H9 (cell line): ENCODE data around the gene PTTG1. TPM values are rescaled to one million over a fixed set of nuclear protein-coding genes. Genes with fewer than 3 reads are reported as not detected.

Source experiments
- DNase-seq: peaks from one replicate; pipeline ENCODE4 v3.0.0-alpha.2; 2017
- H2AFZ ChIP-seq: one replicate; pipeline ENCODE4 v1.6.1; 2013; ENCODE audit warnings: mild to moderate bottlenecking, low read length, control low read depth, moderate library complexity
- H2AK5ac ChIP-seq: 2 replicates; pipeline ENCODE4 v1.6.1; 2013; ENCODE audit warnings: low read length, control low read depth, mixed read lengths; ENCODE audit not compliant: insufficient read length
- H2BK120ac ChIP-seq: one replicate; pipeline ENCODE4 v1.6.1; 2013; ENCODE audit warnings: low read depth, mild to moderate bottlenecking, low read length, control low read depth, inconsistent platforms; ENCODE audit not compliant: poor library complexity, severe bottlenecking
- H2BK12ac ChIP-seq: 2 replicates; pipeline ENCODE4 v1.6.1; 2013; ENCODE audit warnings: low read length, control low read depth, mixed read lengths, low read depth; ENCODE audit not compliant: insufficient read length
- H2BK15ac ChIP-seq: 2 replicates; pipeline ENCODE4 v1.6.1; 2013; ENCODE audit warnings: low read depth, low read length, control low read depth
- H2BK20ac ChIP-seq: one replicate; pipeline ENCODE4 v1.6.1; 2013; ENCODE audit warnings: low read depth, mild to moderate bottlenecking, low read length, control low read depth, inconsistent platforms; ENCODE audit not compliant: poor library complexity, severe bottlenecking
- H2BK5ac ChIP-seq: 2 replicates; pipeline ENCODE4 v1.6.1; 2013; ENCODE audit warnings: low read length, control low read depth, mixed read lengths; ENCODE audit not compliant: insufficient read length
- H3K14ac ChIP-seq: 2 replicates; pipeline ENCODE4 v1.6.1; 2013; ENCODE audit warnings: low read length, control low read depth; ENCODE audit not compliant: insufficient read depth
- H3K18ac ChIP-seq: 2 replicates; pipeline ENCODE4 v1.6.1; 2013; ENCODE audit warnings: low read depth, mild to moderate bottlenecking, mixed read lengths, low read length, control low read depth; ENCODE audit not compliant: insufficient read length
- H3K23ac ChIP-seq: 2 replicates; pipeline ENCODE4 v1.6.1; 2013; ENCODE audit warnings: low read length, control low read depth, mixed read lengths, low read depth; ENCODE audit not compliant: insufficient read length
- H3K23me2 ChIP-seq: 2 replicates; pipeline ENCODE4 v1.6.1; 2013; ENCODE audit warnings: low read depth, mild to moderate bottlenecking, mixed read lengths, low read length, control low read depth; ENCODE audit not compliant: insufficient read length, poor library complexity, severe bottlenecking
- H3K27ac ChIP-seq: 2 replicates; pipeline ENCODE4 v1.5.1; 2013; ENCODE audit warnings: low read length, control low read depth, mixed read lengths, low read depth; ENCODE audit not compliant: insufficient read length
- H3K27me3 ChIP-seq: 2 replicates; pipeline ENCODE4 v1.6.1; 2013; ENCODE audit warnings: low read length, control low read depth, inconsistent platforms; ENCODE audit not compliant: insufficient read depth
- H3K4ac ChIP-seq: 2 replicates; pipeline ENCODE4 v1.6.1; 2013; ENCODE audit warnings: low read depth, mild to moderate bottlenecking, control low read depth, inconsistent platforms, low read length, moderate library complexity
- H3K4me1 ChIP-seq: 2 replicates; pipeline ENCODE4 v1.6.1; 2013; ENCODE audit warnings: low read length, control low read depth, inconsistent platforms; ENCODE audit not compliant: insufficient read depth
- H3K4me2 ChIP-seq: 2 replicates; pipeline ENCODE4 v1.6.1; 2013; ENCODE audit warnings: low read length, control low read depth, mixed read lengths; ENCODE audit not compliant: insufficient read length, insufficient read depth
- H3K56ac ChIP-seq: 2 replicates; pipeline ENCODE4 v1.6.1; 2013; ENCODE audit warnings: low read depth, mild to moderate bottlenecking, mixed read lengths, low read length, control low read depth; ENCODE audit not compliant: insufficient read length
- H3K79me1 ChIP-seq: 2 replicates; pipeline ENCODE4 v1.6.1; 2013; ENCODE audit warnings: low read depth, mild to moderate bottlenecking, moderate library complexity, low read length, control low read depth, inconsistent platforms; ENCODE audit not compliant: insufficient read depth, poor library complexity, severe bottlenecking
- H3K79me2 ChIP-seq: 2 replicates; pipeline ENCODE4 v1.6.1; 2013; ENCODE audit warnings: low read length, control low read depth, inconsistent platforms; ENCODE audit not compliant: insufficient read depth
- H3K9ac ChIP-seq: 2 replicates; pipeline ENCODE4 v1.6.1; 2013; ENCODE audit warnings: low read length, control low read depth, mixed read lengths; ENCODE audit not compliant: insufficient read length; ENCODE audit errors: extremely low read depth
- H3K9me3 ChIP-seq: one replicate; pipeline ENCODE4 v1.6.1; 2013; ENCODE audit warnings: low read depth, low read length, inconsistent platforms; ENCODE audit not compliant: control insufficient read depth
- H3T11ph ChIP-seq: one replicate; pipeline ENCODE4 v1.6.1; 2013; ENCODE audit warnings: mild to moderate bottlenecking, low read length, control low read depth, inconsistent platforms
- H4K20me1 ChIP-seq: one replicate; pipeline ENCODE4 v1.6.1; 2013; ENCODE audit not compliant: control insufficient read depth, insufficient read length, insufficient read depth
- H4K5ac ChIP-seq: 2 replicates; pipeline ENCODE4 v1.6.1; 2013; ENCODE audit warnings: low read depth, mild to moderate bottlenecking, mixed read lengths, low read length, control low read depth; ENCODE audit not compliant: insufficient read length
- H4K8ac ChIP-seq: replicated peaks from 2 replicates; pipeline ENCODE4 v1.6.1; 2013; ENCODE audit warnings: low read length, control low read depth, mixed read lengths, low read depth; ENCODE audit not compliant: insufficient read length
- H4K91ac ChIP-seq: 2 replicates; pipeline ENCODE4 v1.6.1; 2013; ENCODE audit warnings: low read depth, mild to moderate bottlenecking, moderate library complexity, mixed read lengths, low read length, control low read depth; ENCODE audit not compliant: insufficient read length
- H3K27ac Mint-ChIP-seq, 3 experiments: 2 replicates in 2 of 3; 3 replicates in 1 of 3; pipeline ENCODE4 v1.8.0; 2020 to 2021; ENCODE audit warnings: mixed read lengths in 3 of 3, mild to moderate bottlenecking in 1 of 3, moderate library complexity in 1 of 3
- H3K27me3 Mint-ChIP-seq: 2 replicates; pipeline ENCODE4 v1.8.0; 2021; ENCODE audit warnings: low read depth, mild to moderate bottlenecking, moderate library complexity, mixed read lengths
- H3K36me3 Mint-ChIP-seq, 3 experiments: 2 replicates in 2 of 3; 3 replicates in 1 of 3; pipeline ENCODE4 v1.8.0; 2020 to 2021; ENCODE audit warnings: low read depth in 3 of 3, mixed read lengths in 3 of 3; ENCODE audit not compliant: insufficient read depth in 1 of 3
- H3K4me1 Mint-ChIP-seq, 2 experiments: 2 replicates each; pipeline ENCODE4 v1.8.0; 2020; ENCODE audit warnings: mixed read lengths in 2 of 2
- H3K4me3 Mint-ChIP-seq, 2 experiments: 2 replicates in 1 of 2; 3 replicates in 1 of 2; pipeline ENCODE4 v1.8.0; 2020 to 2021; ENCODE audit warnings: mild to moderate bottlenecking in 2 of 2, mixed read lengths in 2 of 2, moderate library complexity in 1 of 2
- H3K9me3 Mint-ChIP-seq, 2 experiments: 2 replicates in 1 of 2; 3 replicates in 1 of 2; pipeline ENCODE4 v1.8.0; 2020; ENCODE audit warnings: mild to moderate bottlenecking in 2 of 2, mixed read lengths in 2 of 2, moderate library complexity in 1 of 2
- total RNA-seq: library from RNA; stranded (reverse); gene quantifications from 2 replicates; pipeline ENCODE4 v1.2.1, GENCODE V29; 2021
- TF ChIP-seq, protein P1 (sequence below): fragments of 200-600 bp; sonication (generic); conservative IDR thresholded peaks from 3 replicates; pipeline ENCODE4 v1.8.0; 2021; ENCODE audit warnings: antibody characterized with exemption, mild to moderate bottlenecking

The PTTG1 gene
- total RNA-seq, 1 experiment from 2014 or later, result 279 TPM

DNA sequence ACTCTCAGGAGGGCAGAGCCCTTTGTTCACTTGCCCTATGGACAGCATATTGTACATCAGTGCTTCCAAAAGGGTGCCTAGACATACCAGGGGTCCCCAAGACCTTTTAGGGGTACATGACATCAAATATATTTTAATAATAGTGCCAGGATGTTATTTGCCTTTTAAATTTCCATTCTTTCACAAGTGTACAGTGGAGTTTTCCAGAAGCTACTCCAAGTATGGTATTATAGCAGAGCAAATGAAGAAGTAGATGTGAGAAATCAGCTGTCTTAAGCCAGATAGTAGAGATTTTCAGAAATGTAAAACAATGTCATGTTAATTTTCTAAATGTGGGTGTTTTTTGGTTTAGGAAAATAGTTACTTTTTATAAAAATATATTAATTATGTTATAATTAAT lies 15.6 kb downstream of the PTTG1 start:
- Histone ChIP-seq H3K9me3 (no peaks in the 10 kb centered on the region), H3K4me2 (no peak overlapping the region), H3K23ac (no peak overlapping the region), H3K14ac (no peak overlapping the region), H4K91ac (no peak overlapping the region), H3K18ac (no peak overlapping the region), H3K56ac (no peak overlapping the region), H3K27ac (no peak overlapping the region), H2BK5ac (no peak overlapping the region), H3K4ac (no peak overlapping the region), H3K27me3 (no peaks in the 10 kb centered on the region), H2AFZ (no peak overlapping the region), H2BK15ac (no peak overlapping the region), H3K4me1 (no peaks in the 10 kb centered on the region), H2AK5ac (no peak overlapping the region), H3K23me2 (no peaks in the 10 kb centered on the region), H4K5ac (no peak overlapping the region), H2BK120ac (no peak overlapping the region), H4K20me1 (no peaks in the 10 kb centered on the region), H3K79me1 (no peaks in the 10 kb centered on the region), H3K9ac (no peak overlapping the region), H2BK12ac (no peak overlapping the region), H3K79me2 (no peaks in the 10 kb centered on the region), H2BK20ac (no peak overlapping the region), H3T11ph (no peak overlapping the region), H4K8ac (no peak overlapping the region)
- Mint-ChIP-seq H3K27ac (no peak overlapping the region), H3K4me3 (no peak overlapping the region), H3K9me3 (no peaks in the 10 kb centered on the region), H3K4me1 (peaks cover 8 to 13% of the 10 kb centered on the region in 2 experiments), H3K27me3 (peaks cover 5% of the 10 kb centered on the region), H3K36me3 (no peaks in the 10 kb centered on the region)
- TF ChIP-seq, protein P1, sequence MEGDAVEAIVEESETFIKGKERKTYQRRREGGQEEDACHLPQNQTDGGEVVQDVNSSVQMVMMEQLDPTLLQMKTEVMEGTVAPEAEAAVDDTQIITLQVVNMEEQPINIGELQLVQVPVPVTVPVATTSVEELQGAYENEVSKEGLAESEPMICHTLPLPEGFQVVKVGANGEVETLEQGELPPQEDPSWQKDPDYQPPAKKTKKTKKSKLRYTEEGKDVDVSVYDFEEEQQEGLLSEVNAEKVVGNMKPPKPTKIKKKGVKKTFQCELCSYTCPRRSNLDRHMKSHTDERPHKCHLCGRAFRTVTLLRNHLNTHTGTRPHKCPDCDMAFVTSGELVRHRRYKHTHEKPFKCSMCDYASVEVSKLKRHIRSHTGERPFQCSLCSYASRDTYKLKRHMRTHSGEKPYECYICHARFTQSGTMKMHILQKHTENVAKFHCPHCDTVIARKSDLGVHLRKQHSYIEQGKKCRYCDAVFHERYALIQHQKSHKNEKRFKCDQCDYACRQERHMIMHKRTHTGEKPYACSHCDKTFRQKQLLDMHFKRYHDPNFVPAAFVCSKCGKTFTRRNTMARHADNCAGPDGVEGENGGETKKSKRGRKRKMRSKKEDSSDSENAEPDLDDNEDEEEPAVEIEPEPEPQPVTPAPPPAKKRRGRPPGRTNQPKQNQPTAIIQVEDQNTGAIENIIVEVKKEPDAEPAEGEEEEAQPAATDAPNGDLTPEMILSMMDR, result no peak
- no peak for DNase-seq
